Activated CD8-positive, alpha-beta memory T cell treated with anti-CD3 and anti-CD28 coated beads, Interleukin-2, amount 50 U/mL, for 1 hour (primary cell): ENCODE measurements around the gene PLPP3.

Experiments used
- DNase-seq: peaks from one replicate; pipeline ENCODE4 v3.0.0-alpha.2; 2020; ENCODE audit errors: extremely low read depth

PLPP3 gene

GRCh38 chr1:56496821-56497772 is 82.3 kb downstream of the PLPP3 start:
- no peak for DNase-seq

- no peak for DNase-seq
These were observed 83.2 kb downstream of the PLPP3 start for GRCh38 chr1:56496158-56496557.

GRCh38 chr1:56495538-56495937 is 83.8 kb downstream of the PLPP3 start:
- no peak for DNase-seq

GRCh38 chr1:56494306-56494705 is 85.1 kb downstream of the PLPP3 start:
- no peak for DNase-seq

- DNase-seq, result no peak
These were observed 85.5 kb downstream of the PLPP3 start for GRCh38 chr1:56493826-56494225.

- no peak for DNase-seq
These were observed 87.9 kb downstream of the PLPP3 start for GRCh38 chr1:56491441-56491840.

GRCh38 chr1:56490619-56491018 is 88.7 kb downstream of the PLPP3 start:
- no peak for DNase-seq

GRCh38 chr1:56489695-56490094 is 89.7 kb downstream of the PLPP3 start:
- no peak for DNase-seq

GRCh38 chr1:56484695-56485094 is 94.7 kb downstream of the PLPP3 start:
- no peak for DNase-seq

- no peak for DNase-seq
These were observed 96.3 kb downstream of the PLPP3 start for GRCh38 chr1:56483104-56483503.

- DNase-seq, result no peak
These were observed 96.9 kb downstream of the PLPP3 start for GRCh38 chr1:56482486-56482885.

GRCh38 chr1:56481140-56481694 is 98.1 kb downstream of the PLPP3 start:
- no peak for DNase-seq

GRCh38 chr1:56478734-56479133 is 100.6 kb downstream of the PLPP3 start:
- no peak for DNase-seq

- no peak for DNase-seq
These were observed 101.9 kb downstream of the PLPP3 start for GRCh38 chr1:56477164-56478111.

GRCh38 chr1:56473582-56474270 is 105.6 kb downstream of the PLPP3 start:
- no peak for DNase-seq

GRCh38 chr1:56472860-56473259 is 106.5 kb downstream of the PLPP3 start:
- no peak for DNase-seq

- DNase-seq, result no peak
These were observed 109.6 kb downstream of the PLPP3 start for GRCh38 chr1:56469640-56470371.

GRCh38 chr1:56468518-56468917 is 110.8 kb downstream of the PLPP3 start:
- DNase-seq, result no peak

GRCh38 chr1:56466538-56466937 is 112.8 kb downstream of the PLPP3 start:
- no peak for DNase-seq

GRCh38 chr1:56464294-56464693 is 115.1 kb downstream of the PLPP3 start:
- no peak for DNase-seq

GRCh38 chr1:56463376-56463775 is 116.0 kb downstream of the PLPP3 start:
- DNase-seq, result no peak
